ENCODE data around the gene SH3BP4.

GRCh38 chr2:234916674-234917073, 35.1 kb upstream of the SH3BP4 start:
- TF ChIP-seq EZH2 (IDR thresholded peaks at IDR 0.05) (no peak), POLR2AphosphoS5 (IDR thresholded peaks at IDR 0.05; ENCODE audit: borderline replicate concordance, low read depth, low read length) (no peak)
